GM21576 (cell line): ENCODE measurements around the gene BUB1B.
"Not testable (repeated sequence)": the region's sequence is repeated elsewhere in the genome, so short reads cannot be mapped to it uniquely, and the experiment has no call there.

Experiments
- ATAC-seq: cut with Tn5 transposase; IDR thresholded peaks from one replicate; pipeline ENCODE4 v1.9.1; 2021; ENCODE audit warnings: mild to moderate bottlenecking, moderate library complexity; ENCODE audit not compliant: unreplicated experiment

Gene BUB1B, protein sequence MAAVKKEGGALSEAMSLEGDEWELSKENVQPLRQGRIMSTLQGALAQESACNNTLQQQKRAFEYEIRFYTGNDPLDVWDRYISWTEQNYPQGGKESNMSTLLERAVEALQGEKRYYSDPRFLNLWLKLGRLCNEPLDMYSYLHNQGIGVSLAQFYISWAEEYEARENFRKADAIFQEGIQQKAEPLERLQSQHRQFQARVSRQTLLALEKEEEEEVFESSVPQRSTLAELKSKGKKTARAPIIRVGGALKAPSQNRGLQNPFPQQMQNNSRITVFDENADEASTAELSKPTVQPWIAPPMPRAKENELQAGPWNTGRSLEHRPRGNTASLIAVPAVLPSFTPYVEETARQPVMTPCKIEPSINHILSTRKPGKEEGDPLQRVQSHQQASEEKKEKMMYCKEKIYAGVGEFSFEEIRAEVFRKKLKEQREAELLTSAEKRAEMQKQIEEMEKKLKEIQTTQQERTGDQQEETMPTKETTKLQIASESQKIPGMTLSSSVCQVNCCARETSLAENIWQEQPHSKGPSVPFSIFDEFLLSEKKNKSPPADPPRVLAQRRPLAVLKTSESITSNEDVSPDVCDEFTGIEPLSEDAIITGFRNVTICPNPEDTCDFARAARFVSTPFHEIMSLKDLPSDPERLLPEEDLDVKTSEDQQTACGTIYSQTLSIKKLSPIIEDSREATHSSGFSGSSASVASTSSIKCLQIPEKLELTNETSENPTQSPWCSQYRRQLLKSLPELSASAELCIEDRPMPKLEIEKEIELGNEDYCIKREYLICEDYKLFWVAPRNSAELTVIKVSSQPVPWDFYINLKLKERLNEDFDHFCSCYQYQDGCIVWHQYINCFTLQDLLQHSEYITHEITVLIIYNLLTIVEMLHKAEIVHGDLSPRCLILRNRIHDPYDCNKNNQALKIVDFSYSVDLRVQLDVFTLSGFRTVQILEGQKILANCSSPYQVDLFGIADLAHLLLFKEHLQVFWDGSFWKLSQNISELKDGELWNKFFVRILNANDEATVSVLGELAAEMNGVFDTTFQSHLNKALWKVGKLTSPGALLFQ

DNA sequence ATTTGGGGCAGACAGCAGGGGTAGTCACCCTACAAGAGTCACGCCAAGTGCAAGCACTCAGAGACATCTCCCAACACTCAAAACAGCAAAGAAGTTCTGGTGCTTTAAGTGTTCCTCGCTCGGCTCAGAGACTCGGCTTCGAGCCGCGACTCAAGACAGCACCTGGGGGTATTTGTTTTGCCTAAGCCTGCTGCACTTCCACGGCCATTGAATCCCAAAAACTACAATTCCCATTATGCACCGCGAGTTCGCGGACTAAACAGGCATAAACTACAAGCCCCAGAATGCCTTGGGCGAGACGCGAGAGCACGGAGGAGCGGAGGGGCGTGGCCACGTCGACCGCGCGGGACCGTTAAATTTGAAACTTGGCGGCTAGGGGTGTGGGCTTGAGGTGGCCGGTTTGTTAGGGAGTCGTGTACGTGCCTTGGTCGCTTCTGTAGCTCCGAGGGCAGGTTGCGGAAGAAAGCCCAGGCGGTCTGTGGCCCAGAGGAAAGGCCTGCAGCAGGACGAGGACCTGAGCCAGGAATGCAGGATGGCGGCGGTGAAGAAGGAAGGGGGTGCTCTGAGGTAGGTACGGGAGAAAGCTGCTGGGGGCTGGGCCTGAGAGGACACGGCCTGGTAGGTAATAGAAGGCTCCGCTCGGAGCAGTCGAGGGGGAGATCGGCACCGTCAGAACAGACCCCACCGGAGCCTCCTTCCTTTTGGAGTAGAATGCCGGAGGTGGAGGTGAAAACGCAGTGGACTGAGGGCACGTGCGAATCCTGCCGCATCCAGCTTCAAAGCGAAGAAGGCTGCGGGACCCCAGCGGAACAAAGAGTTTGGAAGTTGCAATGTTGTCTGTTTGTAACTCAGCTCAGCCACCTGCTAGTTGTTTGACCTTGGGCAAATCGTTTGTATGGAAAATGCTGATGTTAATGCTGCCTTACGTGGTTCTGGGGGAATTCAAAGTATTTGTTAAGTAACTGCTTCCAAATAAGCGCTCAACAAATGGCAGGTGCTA lies at the start of gene BUB1B:
BUB1B (plus strand) TSS at position 381 of the 1,000 bp plus-strand sequence; CDS start at position 533, 152 bp downstream.
- ATAC-seq: peak; percentile 86

DNA sequence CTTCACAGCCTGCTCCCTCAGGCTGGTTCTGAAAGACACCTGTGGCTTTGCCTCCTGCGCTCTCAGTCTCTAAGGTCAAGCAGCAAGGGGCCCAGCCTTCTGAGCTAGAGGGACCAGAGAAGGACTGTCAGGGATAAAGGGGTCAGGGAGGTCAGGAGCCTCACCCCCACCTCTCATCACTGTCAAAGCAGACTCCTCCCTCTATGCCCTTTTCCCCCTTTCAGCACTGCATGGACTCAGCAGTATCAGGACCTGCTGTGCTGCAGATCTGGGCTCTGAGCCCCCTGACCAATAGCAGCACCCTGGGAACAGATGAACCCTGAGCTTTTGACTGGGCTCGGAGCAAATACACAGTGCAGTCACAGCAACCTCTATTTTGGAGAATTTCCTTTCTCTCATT lies 49.0 kb upstream of the BUB1B start:
- no peak for ATAC-seq

DNA sequence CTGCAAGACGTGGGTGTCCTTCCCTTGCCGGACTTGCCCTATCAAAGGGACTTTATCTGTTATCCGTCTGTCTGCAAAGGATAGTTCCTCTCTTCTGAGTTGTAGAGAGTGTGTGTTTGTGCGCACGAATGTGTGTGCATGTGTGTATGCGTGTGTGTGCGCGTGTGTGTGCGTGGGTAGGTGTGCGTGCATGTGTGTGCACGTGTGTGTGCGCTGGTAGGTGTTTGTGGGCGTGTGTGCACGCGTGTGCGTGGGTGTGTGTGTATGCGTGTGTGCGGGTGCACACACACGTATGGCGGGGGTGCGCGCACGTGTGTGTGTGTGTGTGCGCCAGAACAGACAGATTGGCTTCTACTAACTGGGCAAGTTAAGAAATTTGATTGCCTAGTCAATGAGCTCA lies 48.1 kb upstream of the BUB1B start:
- no peak for ATAC-seq

DNA sequence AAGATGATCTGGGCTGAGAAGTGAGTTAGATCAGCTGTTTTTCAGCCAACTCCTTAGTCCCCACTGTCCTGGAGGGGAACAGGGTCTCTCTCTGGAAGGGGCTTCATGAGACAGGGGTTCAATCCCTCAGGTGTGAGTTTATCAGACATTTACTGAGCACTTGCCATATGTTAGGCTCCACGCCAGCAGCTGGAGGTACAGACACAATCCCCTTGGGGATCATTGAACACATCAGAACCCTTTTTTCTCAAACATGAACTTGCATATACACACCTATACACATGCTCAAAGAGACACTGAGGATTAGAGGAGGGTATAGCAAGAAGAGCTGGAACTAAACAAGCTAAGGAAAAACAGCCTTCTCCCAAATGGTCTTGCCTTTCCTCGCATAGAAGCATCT lies 46.7 kb upstream of the BUB1B start:
- ATAC-seq: no peak

DNA sequence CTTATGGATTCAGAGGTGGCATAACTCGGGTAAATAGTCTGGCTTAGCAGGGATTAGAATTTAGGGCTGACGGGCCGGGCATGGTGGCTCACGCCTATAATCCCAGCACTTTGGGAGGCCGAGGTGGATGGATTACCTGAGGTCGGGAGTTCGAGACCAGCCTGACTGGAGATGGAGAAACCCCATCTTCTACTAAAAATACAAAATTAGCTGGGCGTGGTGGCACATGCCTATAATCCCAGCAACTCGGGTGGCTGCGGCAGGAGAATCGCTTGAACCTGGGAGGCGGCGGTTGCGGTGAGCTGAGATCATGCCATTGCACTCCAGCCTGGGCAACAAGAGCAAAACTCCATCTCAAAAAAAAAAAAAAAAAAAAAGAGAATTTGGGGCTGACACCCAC lies 45.8 kb upstream of the BUB1B start:
- not testable (repeated sequence) for ATAC-seq

DNA sequence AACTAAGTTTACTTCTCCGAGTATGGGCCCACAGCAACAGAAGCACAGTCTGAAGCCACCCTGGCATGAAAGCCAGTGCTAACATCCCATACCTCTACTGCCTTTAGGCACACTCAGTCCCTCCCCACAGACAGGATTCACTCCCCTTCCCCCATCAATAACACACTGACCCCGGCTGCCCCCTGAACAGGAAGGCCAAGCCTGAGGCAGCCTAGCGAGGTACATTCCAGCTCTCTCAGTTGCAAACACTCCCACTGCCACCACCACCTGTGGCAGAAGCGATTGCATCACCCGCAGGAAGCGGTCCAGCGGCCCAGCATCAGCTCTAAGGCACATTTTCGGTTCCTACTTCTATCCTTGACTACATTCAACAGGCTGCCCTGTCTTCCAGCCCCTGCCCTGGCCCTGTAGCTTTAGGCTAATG lies 45.2 kb upstream of the BUB1B start:
- peak; percentile 88 for ATAC-seq

DNA sequence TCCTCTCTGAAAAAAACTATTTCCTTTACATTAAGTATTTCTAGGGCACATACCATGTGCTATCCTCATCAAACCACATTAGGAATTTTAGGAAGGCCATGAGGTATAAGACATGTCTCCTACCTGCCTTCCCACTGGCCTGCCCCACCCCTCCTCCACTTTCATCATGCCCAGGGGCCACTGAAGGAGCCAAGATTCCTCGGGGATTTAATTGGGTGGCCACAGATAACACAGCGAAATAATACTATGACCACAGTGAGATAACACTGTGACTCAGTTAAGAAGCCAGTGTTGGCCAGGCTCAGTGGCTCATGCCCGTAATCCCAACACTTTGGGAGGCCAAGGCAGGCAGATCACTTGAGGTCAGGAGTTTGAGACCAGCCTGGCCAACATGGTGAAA lies 42.4 kb upstream of the BUB1B start:
- ATAC-seq: no peak

DNA sequence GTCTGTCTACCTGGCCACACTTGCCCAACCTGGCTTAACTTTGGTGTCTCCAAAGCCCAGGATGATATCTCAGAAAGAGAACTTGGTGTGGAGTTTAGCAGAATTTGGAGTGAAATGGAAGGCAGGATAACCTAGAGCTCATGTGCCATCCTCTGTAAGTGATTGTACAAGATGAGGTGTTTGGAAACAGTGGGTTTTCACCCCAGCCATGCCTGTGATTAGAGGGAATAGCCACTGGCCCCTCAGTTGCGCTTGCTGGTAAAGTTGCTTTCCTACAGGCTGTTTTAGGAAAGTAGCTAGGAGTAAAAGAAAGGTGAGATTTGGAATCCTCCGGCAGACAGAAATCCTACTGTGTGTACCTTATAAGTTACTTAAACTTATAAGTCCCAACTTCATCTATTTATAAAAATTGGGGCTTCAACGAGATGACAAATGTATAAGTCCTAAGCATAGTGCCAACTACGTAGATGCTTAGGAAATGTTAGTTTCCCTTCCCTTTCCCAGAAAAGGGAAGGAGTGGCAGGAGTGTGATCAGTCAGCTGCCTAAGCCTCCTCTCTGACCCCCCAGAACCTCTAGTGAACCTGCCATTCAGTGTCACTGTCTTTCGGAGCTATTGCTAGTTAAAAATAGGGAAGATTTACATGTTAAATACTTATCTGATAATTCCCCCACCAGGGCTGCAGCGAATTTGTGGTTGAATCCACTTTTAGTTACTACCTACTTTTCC lies 38.8 kb upstream of the BUB1B start:
- ATAC-seq: no peak

DNA sequence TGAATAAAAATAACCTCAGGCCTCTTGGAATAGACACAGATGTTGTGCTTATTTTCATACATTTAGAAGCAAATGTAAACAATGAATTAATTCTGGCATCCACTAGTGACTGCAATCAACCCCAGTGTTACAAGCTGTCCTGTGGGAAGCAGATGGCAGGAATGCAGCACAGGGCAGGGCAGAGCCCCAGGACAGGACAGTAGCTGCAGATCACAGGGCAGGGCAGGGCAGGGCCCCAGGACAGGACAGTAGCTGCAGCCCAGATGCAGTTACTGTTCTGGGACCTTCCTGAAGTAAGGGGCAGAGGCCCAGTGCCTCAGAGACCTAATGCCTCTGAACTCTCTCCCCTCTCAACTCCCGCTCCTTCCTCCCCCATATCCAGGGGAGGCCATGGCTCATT lies 37.9 kb upstream of the BUB1B start:
- ATAC-seq: not testable (repeated sequence)

DNA sequence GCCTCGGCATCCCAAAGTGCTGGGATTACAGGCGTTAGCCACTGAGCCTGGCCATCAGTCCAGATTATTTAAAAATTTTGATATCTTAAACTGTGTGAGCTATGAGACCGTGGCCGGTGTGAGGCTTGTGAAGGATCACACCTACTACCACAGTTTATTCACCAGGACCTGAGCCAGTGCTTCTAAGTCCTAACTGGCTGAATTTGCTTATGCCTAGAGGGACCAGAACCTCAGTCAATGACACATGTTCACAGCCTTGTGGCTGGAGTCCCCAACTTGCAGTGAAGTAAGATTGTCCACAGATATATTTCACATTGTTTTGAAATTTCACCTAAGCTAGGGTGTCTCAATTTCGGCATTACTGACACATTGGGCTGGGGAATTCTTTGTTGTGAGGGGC lies 37.0 kb upstream of the BUB1B start:
- not testable (repeated sequence) for ATAC-seq

DNA sequence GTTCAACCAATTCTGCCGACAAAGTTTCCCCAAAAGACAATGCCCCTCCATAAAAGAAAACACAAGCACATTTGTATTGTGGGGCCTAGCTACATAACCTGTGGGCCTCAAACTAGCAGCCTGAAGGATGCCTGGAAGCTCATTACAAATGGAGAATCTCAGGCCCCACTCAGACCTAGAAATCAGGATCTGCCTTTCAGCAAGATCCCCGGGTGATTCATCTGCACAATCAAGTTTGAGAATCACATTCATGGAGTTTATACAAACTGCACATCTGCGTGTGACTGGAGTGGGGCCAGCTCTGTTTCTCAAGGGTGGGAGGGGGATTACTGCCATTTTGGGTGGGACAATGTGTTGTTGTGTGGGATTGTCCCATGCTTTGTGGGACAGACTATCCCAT lies 36.5 kb upstream of the BUB1B start:
- ATAC-seq: not testable (repeated sequence)

DNA sequence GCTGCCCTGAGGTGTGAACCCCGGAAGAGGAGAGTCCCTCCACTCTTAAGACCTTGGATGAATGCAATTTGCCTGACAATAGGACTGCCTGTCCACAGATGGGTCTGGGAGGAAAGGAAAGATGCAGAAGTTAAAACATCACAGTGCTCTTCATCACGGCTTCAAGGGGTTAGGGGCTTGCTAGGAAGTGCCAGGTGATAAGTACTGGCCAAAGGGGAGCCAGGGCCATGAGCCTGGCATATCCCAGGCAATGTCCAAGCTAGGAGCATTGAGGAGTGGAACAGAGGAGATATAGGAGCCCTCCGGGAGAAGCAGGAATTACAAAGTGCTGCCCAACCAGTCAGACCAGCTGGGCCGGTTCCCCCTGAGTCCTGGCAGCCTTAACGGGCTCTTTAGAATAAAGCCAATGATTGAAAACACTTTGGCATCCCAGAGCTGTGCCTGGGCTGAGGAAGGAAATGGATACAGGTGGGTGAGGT lies 36.0 kb upstream of the BUB1B start:
- not testable (repeated sequence) for ATAC-seq

DNA sequence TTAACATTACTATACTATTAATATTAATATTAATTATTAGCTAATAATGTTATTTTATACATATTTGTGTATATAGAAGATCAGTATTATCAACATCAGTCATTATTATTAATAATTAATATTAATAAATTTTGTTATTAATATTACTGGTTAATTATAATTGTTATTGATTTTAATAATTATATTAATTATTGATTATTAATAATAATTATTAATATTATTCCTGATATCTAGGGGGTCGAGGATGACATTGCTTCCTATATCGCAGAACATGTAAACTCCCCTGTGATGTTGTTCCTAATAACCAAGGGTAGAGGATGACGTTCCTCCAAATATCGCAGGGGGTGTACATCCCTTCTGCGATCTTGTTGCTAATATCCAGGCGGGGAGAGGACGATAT lies 34.9 kb upstream of the BUB1B start:
- no peak for ATAC-seq

DNA sequence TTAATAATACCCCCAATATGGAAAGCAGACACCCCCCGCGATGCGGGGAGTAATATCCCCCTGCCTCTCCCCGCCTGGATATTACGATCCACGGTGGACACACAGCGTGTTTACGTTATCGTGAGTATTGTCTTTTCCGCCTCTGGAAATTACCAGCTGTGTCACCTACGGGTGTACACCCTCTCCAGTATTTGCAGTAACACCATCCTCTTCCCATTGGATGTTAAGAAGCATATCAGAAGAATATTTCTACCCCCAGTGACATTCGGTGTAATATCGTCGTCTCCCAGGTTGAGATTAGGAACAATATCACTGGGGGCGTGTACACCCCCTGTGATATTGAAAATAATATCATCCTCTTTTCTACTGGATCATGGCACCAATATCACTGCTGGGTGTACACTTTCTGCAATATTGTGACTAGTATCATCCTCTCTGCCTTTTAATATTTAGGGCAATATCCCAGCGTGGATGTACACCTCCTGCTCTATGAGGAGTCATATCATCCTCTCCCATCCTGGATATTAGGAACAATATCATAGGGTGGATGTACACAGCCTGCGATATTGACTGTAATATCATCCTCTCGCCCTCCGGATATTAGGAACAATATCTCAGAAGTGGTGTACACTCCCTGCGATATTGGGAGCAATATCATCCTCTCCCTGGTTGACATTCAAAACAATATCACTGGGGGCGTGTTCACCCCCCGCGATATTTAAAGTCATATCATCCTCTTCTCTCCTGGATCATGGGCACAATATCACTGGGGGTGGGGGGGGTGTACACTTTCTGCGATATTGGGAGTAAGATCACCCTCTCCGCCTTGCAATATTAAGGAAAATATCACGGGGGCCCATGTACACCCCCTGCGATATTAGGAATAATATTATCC lies 31.9 kb upstream of the BUB1B start:
- no peak for ATAC-seq

DNA sequence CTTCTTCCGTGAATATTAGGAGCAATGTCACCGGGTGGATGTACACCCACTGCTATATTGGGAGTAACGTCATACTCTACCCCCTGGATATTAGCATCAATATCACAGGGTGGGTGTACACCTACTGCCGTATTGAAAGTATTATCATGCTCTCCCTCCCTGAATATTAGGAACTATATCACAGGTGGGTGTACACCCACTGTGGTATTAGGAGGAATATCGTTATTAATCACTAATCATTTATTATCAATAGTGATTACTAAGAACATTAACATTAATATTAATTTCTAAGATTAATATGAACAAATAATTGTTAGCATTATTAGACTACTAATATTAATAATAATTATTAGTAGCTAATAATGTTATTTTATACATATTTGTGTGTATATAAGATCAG lies 30.8 kb upstream of the BUB1B start:
- no peak for ATAC-seq

DNA sequence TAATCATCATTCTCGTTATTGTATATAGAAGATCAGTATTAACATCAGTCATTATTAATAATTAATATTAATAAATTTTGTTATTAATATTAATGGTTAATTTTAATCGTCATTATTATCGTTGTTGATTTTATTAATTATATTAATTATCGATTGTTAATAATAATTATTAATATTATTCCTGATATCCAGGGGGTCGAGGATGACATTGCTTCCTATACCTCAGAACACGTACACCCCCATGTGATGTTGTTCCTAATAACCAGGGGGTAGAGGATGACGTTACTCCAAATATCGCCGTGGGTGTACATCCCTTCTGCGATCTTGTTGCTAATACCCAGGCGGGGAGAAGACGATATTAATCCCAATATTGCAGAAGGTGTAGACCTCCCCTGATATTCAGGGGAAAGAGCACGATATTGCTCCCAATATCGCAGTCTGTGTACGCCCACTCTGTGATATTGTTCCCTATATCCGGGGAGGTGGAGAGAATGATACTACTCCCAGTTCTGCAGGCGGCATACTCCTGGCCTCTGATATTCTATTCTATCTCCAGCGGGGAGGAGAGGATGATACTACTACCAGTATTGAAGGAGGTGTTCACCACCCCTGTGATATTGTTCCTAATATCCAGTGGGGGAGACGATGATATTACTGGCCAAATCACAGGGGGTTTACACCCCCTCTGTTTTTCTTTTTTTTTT lies 29.9 kb upstream of the BUB1B start:
- no peak for ATAC-seq

DNA sequence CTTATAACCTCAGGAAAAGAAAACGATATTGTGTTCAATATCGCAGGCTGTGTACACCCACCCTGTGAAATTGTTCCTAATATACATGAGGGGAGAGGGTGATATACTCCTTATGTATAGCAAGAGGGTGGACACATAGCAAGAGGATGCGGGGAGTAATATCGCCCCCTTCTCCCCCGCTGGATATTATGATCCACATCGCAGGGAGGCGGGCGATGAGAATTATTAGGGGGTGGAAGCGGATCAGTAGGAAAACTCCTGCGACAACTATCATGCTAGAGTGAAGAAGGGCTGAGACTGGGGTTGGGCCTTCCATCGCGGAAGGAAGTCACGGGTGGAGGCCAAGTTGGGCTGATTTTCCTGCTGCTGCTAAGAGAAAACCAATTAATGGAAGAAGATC lies 27.3 kb upstream of the BUB1B start:
- no peak for ATAC-seq

DNA sequence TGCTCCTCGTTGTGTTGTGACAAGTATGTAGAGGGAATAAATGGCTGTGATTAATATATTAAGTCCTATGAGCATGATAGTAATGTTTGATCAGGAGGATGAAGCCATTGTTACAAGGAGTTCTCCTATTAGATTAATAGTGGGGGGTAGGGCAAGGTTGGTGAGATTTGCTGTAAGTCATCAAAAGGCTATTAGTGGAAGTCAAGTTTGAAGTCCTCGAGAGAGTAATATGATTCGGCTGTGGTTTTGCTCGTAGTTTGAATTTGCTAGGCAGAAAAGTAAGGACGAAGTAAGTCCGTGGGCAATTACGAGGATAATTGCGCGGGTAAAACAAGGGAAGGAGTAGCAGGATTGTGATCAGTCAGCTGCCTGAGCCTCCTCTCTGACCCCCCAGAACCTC lies 26.0 kb upstream of the BUB1B start:
- ATAC-seq: no peak
